WTC11 (cell line): Measurements from ENCODE around the gene SPSB2. TPM values are rescaled to one million over a fixed set of nuclear protein-coding genes. Genes with fewer than 3 reads are reported as not detected.

Experiments used
- ATAC-seq: fragments of 200-7000 bp; cut with Tn5 transposase; 2 replicates; pipeline ENCODE4 v1.10.0; 2021; ENCODE audit warnings: mild to moderate bottlenecking, moderate library complexity
- CTCF ChIA-PET: fragments of 300-600 bp; sonication (Branson Sonifier 250); formaldehyde crosslinking; loops from one replicate; lab custom pipeline; 2021; ENCODE audit warnings: antibody characterized with exemption; lab: Charles Lee
- POLR2A ChIA-PET: fragments of 350-600 bp; sonication (Branson Sonifier 250); formaldehyde crosslinking; loops from one replicate; lab custom pipeline; 2021; ENCODE audit warnings: antibody characterized with exemption; lab: Charles Lee
- DNase-seq: peaks from one replicate; pipeline ENCODE4 v3.0.0; 2021; ENCODE audit warnings: low spot score
- H3K27ac Mint-ChIP-seq: 2 replicates; pipeline ENCODE4 v1.8.0; 2021; ENCODE audit warnings: mixed read lengths
- H3K27me3 Mint-ChIP-seq: 2 replicates; pipeline ENCODE4 v1.8.0; 2021; ENCODE audit warnings: low read depth, mild to moderate bottlenecking, moderate library complexity, mixed read lengths
- H3K36me3 Mint-ChIP-seq: 2 replicates; pipeline ENCODE4 v1.8.0; 2021; ENCODE audit warnings: mixed read lengths
- H3K4me1 Mint-ChIP-seq: 2 replicates; pipeline ENCODE4 v1.8.0; 2022; ENCODE audit warnings: mixed read lengths
- H3K4me3 Mint-ChIP-seq: 2 replicates; pipeline ENCODE4 v1.8.0; 2021; ENCODE audit warnings: mild to moderate bottlenecking, moderate library complexity, mixed read lengths
- H3K9me3 Mint-ChIP-seq: 2 replicates; pipeline ENCODE4 v1.8.0; 2021; ENCODE audit warnings: mixed read lengths
- ATF1 ChIP-seq: sonication (generic); formaldehyde crosslinking; IDR thresholded peaks from 2 replicates; pipeline ENCODE4 v1.8.1; 2023; ENCODE audit warnings: mild to moderate bottlenecking, moderate library complexity, missing genetic modification reagents
- ATF2 ChIP-seq: sonication (generic); formaldehyde crosslinking; IDR thresholded peaks from 2 replicates; pipeline ENCODE4 v1.8.1; 2022; ENCODE audit warnings: low read depth, missing genetic modification reagents, borderline replicate concordance
- ATF6 ChIP-seq: sonication (generic); formaldehyde crosslinking; IDR thresholded peaks from 2 replicates; pipeline ENCODE4 v1.8.1; 2023; ENCODE audit warnings: mild to moderate bottlenecking, missing genetic modification reagents
- CDX4 ChIP-seq: fragments of 250-450 bp; sonication (Bioruptor Pico); IDR thresholded peaks from 2 replicates; pipeline ENCODE4 v1.9.0; 2021; ENCODE audit warnings: moderate library complexity, mild to moderate bottlenecking, inconsistent platforms, borderline replicate concordance
- E2F5 ChIP-seq: sonication (generic); formaldehyde crosslinking; IDR thresholded peaks from 2 replicates; pipeline ENCODE4 v1.8.1; 2022; ENCODE audit warnings: mild to moderate bottlenecking, moderate library complexity, missing genetic modification reagents
- ETV6 ChIP-seq: sonication (generic); formaldehyde crosslinking; IDR thresholded peaks from 2 replicates; pipeline ENCODE4 v1.8.1; 2022; ENCODE audit warnings: mild to moderate bottlenecking, missing genetic modification reagents
- FOXJ3 ChIP-seq: sonication (generic); formaldehyde crosslinking; IDR thresholded peaks from 2 replicates; pipeline ENCODE4 v1.9.0; 2021; ENCODE audit warnings: missing genetic modification reagents, mild to moderate bottlenecking, borderline replicate concordance
- FOXP4 ChIP-seq: sonication (generic); formaldehyde crosslinking; IDR thresholded peaks from 2 replicates; pipeline ENCODE4 v1.8.0; 2022; ENCODE audit warnings: mild to moderate bottlenecking, missing genetic modification reagents
- GRHL2 ChIP-seq: fragments of 250-450 bp; sonication (Bioruptor Pico); IDR thresholded peaks from 2 replicates; pipeline ENCODE4 v1.8.0; 2022; ENCODE audit warnings: mild to moderate bottlenecking, moderate library complexity; ENCODE audit not compliant: insufficient replicate concordance, severe bottlenecking
- HMGA2 ChIP-seq: fragments of 250-450 bp; sonication (Bioruptor Pico); IDR thresholded peaks from 2 replicates; pipeline ENCODE4 v1.4.0; 2021; ENCODE audit warnings: mild to moderate bottlenecking, moderate library complexity
- HMGXB4 ChIP-seq: sonication (generic); formaldehyde crosslinking; IDR thresholded peaks from 2 replicates; pipeline ENCODE4 v1.8.1; 2023; ENCODE audit warnings: mild to moderate bottlenecking, moderate library complexity, missing genetic modification reagents
- JUN ChIP-seq: sonication (generic); formaldehyde crosslinking; IDR thresholded peaks from 2 replicates; pipeline ENCODE4 v1.8.0; 2023; ENCODE audit warnings: mild to moderate bottlenecking, missing genetic modification reagents
- OVOL2 ChIP-seq: fragments of 250-450 bp; sonication (Bioruptor Pico); IDR thresholded peaks from 2 replicates; pipeline ENCODE4 v1.9.0; 2021; ENCODE audit warnings: mild to moderate bottlenecking, borderline replicate concordance
- PREB ChIP-seq: sonication (generic); formaldehyde crosslinking; IDR thresholded peaks from 2 replicates; pipeline ENCODE4 v1.8.1; 2022; ENCODE audit warnings: mild to moderate bottlenecking, missing genetic modification reagents, moderate library complexity, borderline replicate concordance
- RELA ChIP-seq: sonication (generic); formaldehyde crosslinking; IDR thresholded peaks from 2 replicates; pipeline ENCODE4 v1.8.1; 2022; ENCODE audit warnings: missing genetic modification reagents, mild to moderate bottlenecking, borderline replicate concordance
- RORB ChIP-seq: fragments of 250-450 bp; sonication (Bioruptor Pico); IDR thresholded peaks from 2 replicates; pipeline ENCODE4 v1.9.0; 2021; ENCODE audit warnings: mild to moderate bottlenecking
- TEAD4 ChIP-seq: sonication (generic); formaldehyde crosslinking; IDR thresholded peaks from 2 replicates; pipeline ENCODE4 v1.8.0; 2022; ENCODE audit warnings: mild to moderate bottlenecking, missing genetic modification reagents
- TP53 ChIP-seq: sonication (generic); formaldehyde crosslinking; IDR thresholded peaks from 2 replicates; pipeline ENCODE4 v1.8.1; 2023; ENCODE audit warnings: mild to moderate bottlenecking, missing genetic modification reagents
- ZBTB21 ChIP-seq: sonication (generic); formaldehyde crosslinking; IDR thresholded peaks from 2 replicates; pipeline ENCODE4 v1.8.1; 2023; ENCODE audit warnings: mild to moderate bottlenecking, missing genetic modification reagents, borderline replicate concordance
- ZNF138 ChIP-seq: sonication (generic); formaldehyde crosslinking; conservative IDR thresholded peaks from 2 replicates; pipeline ENCODE4 v1.8.1; 2022; ENCODE audit warnings: mild to moderate bottlenecking, moderate library complexity, missing genetic modification reagents
- ZNF219 ChIP-seq: sonication (generic); formaldehyde crosslinking; IDR thresholded peaks from 2 replicates; pipeline ENCODE4 v1.8.0; 2023; ENCODE audit warnings: missing genetic modification reagents, mild to moderate bottlenecking, borderline replicate concordance
- total RNA-seq: library from RNA; stranded (reverse); gene quantifications from 3 replicates; pipeline ENCODE4 v1.2.3, GENCODE V29; 2021

Gene SPSB2
- total RNA-seq, 1 experiment from 2014 or later, result 25.5 TPM

GRCh38 chr12:6840761-6841515, 32.2 kb downstream of the SPSB2 start, which contains the start of gene GNB3 (continued):
- no peak for TF ChIP-seq PREB (CRISPR knock-in tag)
- no peak for TF ChIP-seq ATF2 (CRISPR knock-in tag)
- no peak for TF ChIP-seq FOXP4 (CRISPR knock-in tag)
- no peak for TF ChIP-seq HMGXB4 (CRISPR knock-in tag)
- no peak for TF ChIP-seq TEAD4 (CRISPR knock-in tag)
- TF ChIP-seq ETV6 (CRISPR knock-in tag), result no peak
- TF ChIP-seq GRHL2 (CRISPR knock-in tag), result no peak
- no peak for TF ChIP-seq E2F5 (CRISPR knock-in tag)

- Mint-ChIP-seq H3K9me3 (no peaks in the 10 kb centered on the region), H3K27me3 (no peaks in the 10 kb centered on the region), H3K36me3 (peaks cover 49% of the 10 kb centered on the region), H3K4me1 (peaks cover 13% of the 10 kb centered on the region), H3K4me3 (no peak overlapping the region), H3K27ac (peak overlapping the region; percentile 45; the same call in 1 of the 2 replicates)
- DNase-seq (no peak), ATAC-seq (no peak)
- CTCF ChIA-PET, result interaction anchor here (1.1 to 5.1 kb wide), 5 partner anchors 12 to 87 kb away, joined by 3 to 28 read pairs (median 7); partner anchors contain the start of genes CDCA3, MLF2 and USP5
- POLR2A ChIA-PET, result interaction anchor here (1.0 to 2.2 kb wide), 2 partner anchors 11 to 151 kb away, joined by 3 to 9 read pairs; partner anchors contain the start of genes CDCA3 and USP5
- TF ChIP-seq ZBTB21 (no peak), RELA (CRISPR knock-in tag) (no peak), OVOL2 (CRISPR knock-in tag) (no peak), RORB (CRISPR knock-in tag) (no peak), ATF1 (CRISPR knock-in tag) (no peak), CDX4 (CRISPR knock-in tag) (no peak), TP53 (CRISPR knock-in tag) (no peak), JUN (no peak), HMGA2 (no peak), ZNF138 (CRISPR knock-in tag) (no peak), ATF6 (CRISPR knock-in tag) (no peak), FOXJ3 (no peak), E2F5 (CRISPR knock-in tag) (no peak), TEAD4 (CRISPR knock-in tag) (no peak), ZNF219 (CRISPR knock-in tag) (no peak)
These were observed 32.8 kb downstream of the SPSB2 start for GRCh38 chr12:6840330-6840729.
